KMS-11 (cell line): Measurements from ENCODE around the gene GTPBP1.

Experiments
- H2AFZ ChIP-seq: fragments of 200-600 bp; sonication (generic); 2 replicates; pipeline ENCODE4 v1.6.1; 2016; ENCODE audit warnings: antibody characterized with exemption, mixed run types, low read depth
- H3K27ac ChIP-seq: fragments of 200-600 bp; sonication (generic); 2 replicates; pipeline ENCODE4 v1.6.1; 2016; ENCODE audit warnings: mild to moderate bottlenecking, mixed run types
- H3K27me3 ChIP-seq: fragments of 200-600 bp; sonication (generic); 2 replicates; pipeline ENCODE4 v1.6.1; 2017; ENCODE audit warnings: mild to moderate bottlenecking, low read depth, mixed run types, moderate library complexity; ENCODE audit not compliant: insufficient read depth
- H3K36me3 ChIP-seq: fragments of 200-600 bp; sonication (generic); 2 replicates; pipeline ENCODE4 v1.6.1; 2017; ENCODE audit warnings: mild to moderate bottlenecking, mixed run types; ENCODE audit not compliant: insufficient read depth
- H3K4me1 ChIP-seq: fragments of 200-600 bp; sonication (generic); 2 replicates; pipeline ENCODE4 v1.6.1; 2016; ENCODE audit warnings: mild to moderate bottlenecking, low read depth, mixed run types; ENCODE audit not compliant: poor library complexity, severe bottlenecking
- H3K4me2 ChIP-seq: fragments of 200-600 bp; sonication (generic); 2 replicates; pipeline ENCODE4 v1.7.0; 2016; ENCODE audit warnings: mild to moderate bottlenecking, mixed run types
- H3K4me3 ChIP-seq: fragments of 200-600 bp; sonication (generic); IDR thresholded peaks from 2 replicates; pipeline ENCODE4 v1.6.1; 2017; ENCODE audit warnings: low read depth, low read length, mixed read lengths; ENCODE audit not compliant: insufficient read depth
- H3K79me2 ChIP-seq: fragments of 200-600 bp; sonication (generic); 2 replicates; pipeline ENCODE4 v1.6.1; 2016; ENCODE audit warnings: low read depth, mixed run types; ENCODE audit not compliant: insufficient read depth
- H3K9ac ChIP-seq: fragments of 200-600 bp; sonication (generic); 2 replicates; pipeline ENCODE4 v1.6.1; 2016; ENCODE audit warnings: mild to moderate bottlenecking, mixed run types
- H4K20me1 ChIP-seq: fragments of 200-600 bp; sonication (generic); 2 replicates; pipeline ENCODE4 v1.6.1; 2016; ENCODE audit warnings: mild to moderate bottlenecking, mixed run types; ENCODE audit not compliant: insufficient read depth
- CTCF ChIP-seq: fragments of 200-600 bp; sonication (generic); conservative IDR thresholded peaks from 2 replicates; pipeline ENCODE4 v1.6.1; 2017; ENCODE audit warnings: low read depth, mild to moderate bottlenecking, antibody characterized with exemption, low read length, moderate library complexity, mixed read lengths

GTPBP1 gene

GRCh38 chr22:38735126-38735464 is 29.4 kb downstream of the GTPBP1 start:
- Histone ChIP-seq H3K9ac (no peak overlapping the region), H3K79me2 (no peaks in the 10 kb centered on the region), H4K20me1 (no peaks in the 10 kb centered on the region), H2AFZ (no peak overlapping the region), H3K4me2 (no peak overlapping the region), H3K4me1 (no peaks in the 10 kb centered on the region), H3K4me3 (no peak overlapping the region), H3K27ac (no peak overlapping the region), H3K36me3 (no peaks in the 10 kb centered on the region), H3K27me3 (no peaks in the 10 kb centered on the region)
- no peak for TF ChIP-seq CTCF

GRCh38 chr22:38735465-38736256 is 29.9 kb downstream of the GTPBP1 start:
- Histone ChIP-seq H3K79me2 (no peaks in the 10 kb centered on the region), H4K20me1 (no peaks in the 10 kb centered on the region), H3K36me3 (no peaks in the 10 kb centered on the region)

GRCh38 chr22:38736257-38736570 is 30.5 kb downstream of the GTPBP1 start:
- H4K20me1 ChIP-seq = no peaks in the 10 kb centered on the region
- no peaks in the 10 kb centered on the region for H3K27me3 ChIP-seq
- H3K4me2 ChIP-seq = no peak overlapping the region
- no peak overlapping the region for H2AFZ ChIP-seq
- no peak for TF ChIP-seq CTCF
- no peak overlapping the region for H3K27ac ChIP-seq
- H3K4me3 ChIP-seq = no peak overlapping the region
- no peaks in the 10 kb centered on the region for H3K4me1 ChIP-seq
- H3K79me2 ChIP-seq = no peaks in the 10 kb centered on the region
- H3K9ac ChIP-seq = no peak overlapping the region
- H3K36me3 ChIP-seq = no peaks in the 10 kb centered on the region

More at GRCh38 chr22:38735465-38736256, 29.9 kb downstream of the GTPBP1 start:
- no peak overlapping the region for H3K9ac ChIP-seq
- H3K4me2 ChIP-seq = no peak overlapping the region
- H3K27ac ChIP-seq = no peak overlapping the region
- no peaks in the 10 kb centered on the region for H3K27me3 ChIP-seq
- no peak overlapping the region for H2AFZ ChIP-seq
- no peaks in the 10 kb centered on the region for H3K4me1 ChIP-seq
- H3K4me3 ChIP-seq = no peak overlapping the region
- TF ChIP-seq CTCF = no peak

GRCh38 chr22:38737302-38738060 is 31.7 kb downstream of the GTPBP1 start:
- no peaks in the 10 kb centered on the region for H4K20me1 ChIP-seq
- H3K79me2 ChIP-seq = no peaks in the 10 kb centered on the region
- H3K4me3 ChIP-seq = no peak overlapping the region
- no peaks in the 10 kb centered on the region for H3K27me3 ChIP-seq
- no peak overlapping the region for H2AFZ ChIP-seq
- TF ChIP-seq CTCF = no peak
- no peak overlapping the region for H3K9ac ChIP-seq
- no peak overlapping the region for H3K4me2 ChIP-seq
- H3K27ac ChIP-seq = no peak overlapping the region
- H3K36me3 ChIP-seq = no peaks in the 10 kb centered on the region
- no peaks in the 10 kb centered on the region for H3K4me1 ChIP-seq
